ENCODE measurements around the gene ASPN.

ASPN gene

DNA sequence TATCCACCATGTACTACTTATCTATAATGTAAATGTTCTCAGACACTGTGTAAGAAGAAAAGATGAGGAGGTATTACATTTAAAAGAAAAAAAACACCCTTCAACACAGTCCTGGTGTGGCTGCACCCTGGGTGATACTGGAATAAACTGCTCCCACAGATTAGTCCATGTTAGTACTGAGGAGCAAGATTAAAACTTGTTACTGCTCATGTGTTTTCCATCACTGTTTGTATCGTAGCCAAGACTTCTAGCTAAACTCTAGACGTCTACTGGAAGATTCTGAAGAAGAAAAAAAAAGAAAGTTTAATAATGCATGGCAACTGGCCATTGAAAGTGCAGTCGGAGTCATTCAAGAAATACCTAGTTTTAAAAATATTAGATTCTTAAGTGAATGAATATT is at the start of gene ASPN:
TSS of gene ASPN (minus strand) at position 178 of the 400 bp plus-strand sequence.
- DNase-seq (ENCODE audit: low spot score), result no peak

DNA sequence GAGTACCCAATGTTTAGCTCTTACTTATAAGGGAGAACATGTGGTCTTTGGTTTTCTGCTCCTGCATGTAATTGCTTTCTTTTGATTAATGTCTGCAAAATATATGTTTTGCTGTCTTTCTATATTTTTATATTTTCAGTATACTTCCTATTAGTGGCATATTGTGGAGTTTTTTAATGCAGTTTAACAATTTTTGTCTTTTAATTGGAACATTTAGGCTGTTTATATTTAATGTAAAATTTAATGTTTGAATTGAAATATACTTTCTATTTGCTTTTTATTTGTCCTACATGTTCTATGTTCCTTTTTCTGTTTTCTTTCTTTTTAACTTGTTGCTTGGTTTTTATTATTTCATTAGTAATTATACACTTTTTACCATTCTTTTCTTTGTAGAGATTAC is 48.6 kb upstream of the ASPN start:
- DNase-seq (ENCODE audit: low spot score), result no peak

DNA sequence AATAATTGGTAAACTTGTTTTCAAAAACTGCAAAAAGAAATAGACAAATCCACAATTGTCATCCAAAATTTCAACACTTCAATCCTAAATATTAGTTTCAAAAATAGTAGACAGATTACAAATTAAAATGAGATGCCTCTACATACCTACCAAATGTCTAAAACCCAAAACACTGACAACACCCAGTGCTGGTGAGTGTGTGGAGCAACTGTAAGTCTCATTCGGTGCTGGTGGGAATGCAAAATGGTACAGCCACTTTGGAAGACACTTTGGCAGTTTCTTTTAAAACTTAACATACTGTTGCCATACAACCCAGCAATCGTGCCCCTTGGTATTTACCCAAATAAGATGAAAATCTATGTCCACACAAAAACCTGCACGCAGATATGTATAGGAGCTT is 46.8 kb upstream of the ASPN start:
- no peak for DNase-seq (ENCODE audit: low spot score)

DNA sequence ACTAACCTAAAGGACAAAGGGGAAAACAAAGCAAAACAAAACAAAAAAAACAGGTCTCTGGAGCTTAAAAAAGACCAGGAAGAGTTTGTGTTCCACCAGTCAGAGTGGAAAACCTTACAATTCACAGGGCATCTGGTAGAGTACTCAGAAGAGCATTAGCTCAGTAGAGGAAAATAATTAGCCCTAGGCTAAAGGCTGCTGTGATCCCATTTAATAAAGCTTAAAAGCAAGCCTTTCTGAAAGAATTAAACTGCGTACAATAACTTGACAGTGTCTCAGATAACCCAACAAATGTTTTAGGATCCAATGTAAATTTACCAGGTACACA is 46.2 kb upstream of the ASPN start:
- no peak for DNase-seq (ENCODE audit: low spot score)

DNA sequence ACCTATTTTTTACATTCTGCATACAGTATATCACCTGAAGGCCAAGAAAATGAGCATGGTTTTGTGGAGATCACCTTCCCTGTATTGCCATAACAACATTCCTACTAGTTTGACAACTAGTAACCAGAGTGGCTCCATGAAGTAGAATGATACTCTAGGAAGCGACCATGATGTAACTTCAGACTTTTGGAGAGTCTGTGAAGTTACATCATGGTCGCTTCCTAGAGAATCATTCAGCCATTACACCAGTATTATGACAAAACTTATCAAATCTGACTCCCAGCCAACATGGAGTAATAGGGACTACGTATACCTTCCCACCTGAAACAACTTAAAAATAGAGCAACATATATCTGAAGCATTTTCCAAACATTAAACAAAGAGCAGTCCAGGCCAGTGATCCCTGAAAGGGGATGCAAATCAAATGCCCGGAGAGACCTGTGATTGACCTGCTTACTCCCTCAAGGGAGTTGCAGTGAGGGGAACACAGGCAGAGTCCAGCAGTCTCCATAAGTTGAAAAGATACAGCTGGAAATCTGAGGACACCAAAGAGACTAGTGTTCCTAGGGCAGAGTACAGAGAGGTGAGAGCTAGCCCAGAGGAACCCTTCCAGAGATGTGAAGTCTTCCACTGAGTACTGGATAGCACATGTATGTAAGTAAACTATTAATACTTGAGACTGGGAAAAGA is 45.7 kb upstream of the ASPN start:
- no peak for DNase-seq (ENCODE audit: low spot score)

DNA sequence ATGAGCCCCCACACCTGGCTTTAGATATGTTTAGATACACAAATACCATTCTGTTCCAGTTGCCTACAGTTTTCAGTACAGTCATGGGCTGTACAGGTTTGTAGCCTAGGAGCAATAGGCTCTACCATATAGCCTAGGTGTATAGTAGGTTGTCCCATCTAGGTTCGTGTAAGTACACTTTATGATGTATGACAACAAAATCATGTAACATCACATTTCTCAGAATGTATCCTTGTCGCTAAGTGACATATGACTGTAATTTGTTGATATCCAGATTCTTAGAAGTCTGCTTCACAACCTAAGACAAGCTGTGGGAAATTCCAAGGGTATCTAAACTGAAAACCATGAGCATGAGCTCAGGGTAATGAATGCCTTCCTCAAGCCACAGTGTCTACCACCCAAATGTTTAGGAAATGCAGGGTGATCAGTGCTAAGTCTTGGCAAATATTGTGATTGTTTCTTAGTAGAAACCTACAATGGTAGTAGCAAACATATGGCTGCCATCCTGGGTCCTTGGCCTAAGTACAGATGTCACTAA is 45.1 kb upstream of the ASPN start:
- no peak for DNase-seq (ENCODE audit: low spot score)

DNA sequence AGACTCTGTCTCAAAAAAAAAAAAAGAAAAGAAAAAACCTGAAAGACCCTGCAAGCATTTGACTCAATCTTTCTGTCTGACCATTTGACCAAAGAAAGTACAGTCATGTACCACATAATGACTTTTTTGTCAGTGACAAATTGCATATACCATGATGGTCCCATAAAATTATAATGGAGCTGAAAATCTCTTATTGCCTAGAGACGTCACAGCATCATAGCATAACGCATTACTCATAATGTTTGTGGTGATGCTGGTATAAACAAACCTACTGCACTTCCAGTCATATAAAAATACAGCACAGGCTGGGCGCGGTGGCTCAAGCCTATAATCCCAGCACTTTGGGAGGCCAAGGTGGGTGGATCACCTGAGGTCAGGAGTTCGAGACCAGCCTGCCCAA is 43.0 kb upstream of the ASPN start:
- DNase-seq (ENCODE audit: low spot score), result no peak

DNA sequence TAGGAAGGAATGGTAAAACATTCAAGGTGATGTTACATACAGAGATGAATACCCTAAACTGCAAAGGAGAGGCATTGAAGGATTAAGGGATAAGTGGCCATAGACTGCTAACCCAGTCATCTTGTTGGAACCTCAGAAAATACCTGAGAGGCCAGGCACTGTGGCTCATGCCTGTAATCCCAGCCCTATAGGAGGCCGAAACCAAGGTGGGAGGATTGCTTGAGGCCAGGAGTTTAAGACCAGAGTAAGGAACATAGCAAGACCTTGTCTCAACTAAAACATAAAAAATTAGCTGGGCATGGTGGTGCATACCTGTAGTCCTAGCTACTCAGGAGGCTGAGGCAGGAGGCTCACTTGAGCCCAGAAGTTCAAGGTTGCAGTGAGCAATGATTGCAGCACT is 42.6 kb upstream of the ASPN start:
- DNase-seq (ENCODE audit: low spot score), result no peak

DNA sequence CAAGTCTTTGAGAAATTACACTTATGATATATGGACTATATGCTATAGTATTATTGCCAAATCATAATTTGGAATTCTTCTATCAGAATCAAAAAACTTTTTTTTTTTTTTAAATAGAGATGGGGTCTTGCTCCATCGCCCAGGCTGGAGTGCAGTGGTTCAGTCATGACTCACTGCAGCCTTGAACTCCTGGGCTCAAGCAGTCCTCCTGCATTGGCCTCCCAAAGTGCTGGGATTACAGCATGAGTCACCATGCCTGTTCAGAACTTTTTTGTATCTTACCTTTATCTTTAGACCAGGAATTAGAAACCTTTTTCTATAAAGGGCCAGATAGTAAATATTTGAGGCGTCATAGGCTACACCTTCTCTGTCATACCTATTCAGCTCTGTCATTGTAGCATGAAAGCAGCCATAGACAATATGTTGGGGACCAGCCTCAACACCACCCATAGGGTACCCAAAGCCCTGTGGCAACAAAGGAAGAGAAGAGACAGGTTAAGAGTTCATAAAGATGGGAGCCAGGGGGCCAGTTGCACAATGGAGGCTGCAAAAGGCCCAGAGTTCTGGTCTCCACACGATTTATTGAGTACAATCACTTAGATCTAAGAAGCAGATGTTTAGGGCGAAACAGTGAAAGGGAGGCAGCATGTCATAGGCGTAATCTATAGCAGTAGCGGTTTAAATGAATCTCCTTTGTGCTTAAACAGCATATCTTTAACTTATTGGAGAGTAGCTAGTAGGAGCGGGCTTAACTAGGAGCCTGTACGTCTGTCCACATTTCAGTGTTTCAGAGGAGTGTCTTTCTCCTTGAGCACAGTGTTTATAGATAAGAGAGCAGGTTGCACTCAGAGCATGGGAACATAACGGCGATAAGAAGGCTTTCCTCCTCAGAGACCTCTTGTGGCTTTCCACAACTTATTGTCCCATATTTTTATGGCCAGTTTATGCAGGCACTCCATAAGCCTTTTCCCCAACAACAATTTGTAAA is 41.0 kb upstream of the ASPN start:
- DNase-seq (ENCODE audit: low spot score), result no peak

DNA sequence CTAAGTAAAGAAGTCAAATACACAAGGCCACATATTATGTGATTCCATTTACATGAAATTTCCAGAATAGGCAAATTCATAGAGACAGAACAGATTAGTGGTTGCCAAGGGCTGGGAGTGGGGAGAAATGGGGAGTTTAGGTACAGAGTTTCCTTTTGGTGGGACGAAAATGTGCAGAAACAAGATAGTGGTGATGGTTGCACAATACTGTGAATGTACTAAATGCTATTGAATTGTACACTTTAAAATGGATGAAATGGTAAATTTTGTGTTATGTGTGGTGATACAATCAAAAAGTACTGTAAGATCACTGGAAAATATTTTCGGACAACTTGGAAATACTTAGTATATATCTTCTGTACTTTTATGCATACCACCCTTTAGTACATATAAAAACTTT is 38.5 kb upstream of the ASPN start:
- DNase-seq (ENCODE audit: low spot score), result no peak

DNA sequence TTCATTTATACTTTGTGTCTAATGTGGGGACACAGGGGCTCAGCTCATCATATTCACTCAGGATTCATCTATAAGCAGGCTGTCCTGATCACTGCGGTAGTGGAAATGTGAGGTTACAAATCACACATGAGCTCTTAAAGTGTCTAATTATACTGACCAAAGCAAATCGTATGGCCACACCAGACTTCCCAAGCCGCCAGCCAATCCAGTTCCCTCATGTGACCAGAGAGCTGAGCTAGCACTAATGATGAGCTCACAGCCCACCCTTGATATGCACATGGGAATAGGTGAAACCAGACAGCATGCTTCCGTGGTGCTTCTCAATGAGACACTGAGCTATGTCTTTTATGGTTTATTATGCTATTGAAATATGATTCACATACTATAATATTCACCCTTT is 35.9 kb upstream of the ASPN start:
- DNase-seq (ENCODE audit: low spot score), result no peak

DNA sequence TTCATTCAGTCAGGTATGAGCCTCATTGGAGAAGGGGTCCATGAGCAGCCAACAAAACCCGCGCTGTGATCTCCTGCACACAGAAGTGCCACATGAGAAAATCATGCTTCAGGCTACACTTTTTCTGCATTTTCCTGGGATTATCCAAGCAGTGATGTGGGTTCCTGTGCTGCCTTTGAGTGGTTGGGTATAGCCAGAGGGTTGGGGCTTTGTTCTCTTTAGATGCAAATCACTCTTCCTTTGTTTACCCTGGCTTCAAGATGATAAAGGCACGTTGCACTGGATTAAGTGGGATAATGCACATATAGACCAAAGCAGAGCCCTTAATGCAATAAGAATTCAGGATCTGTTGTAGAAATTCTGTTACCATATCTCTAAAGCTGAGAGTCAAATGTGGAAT is 34.7 kb upstream of the ASPN start:
- DNase-seq (ENCODE audit: low spot score), result no peak

DNA sequence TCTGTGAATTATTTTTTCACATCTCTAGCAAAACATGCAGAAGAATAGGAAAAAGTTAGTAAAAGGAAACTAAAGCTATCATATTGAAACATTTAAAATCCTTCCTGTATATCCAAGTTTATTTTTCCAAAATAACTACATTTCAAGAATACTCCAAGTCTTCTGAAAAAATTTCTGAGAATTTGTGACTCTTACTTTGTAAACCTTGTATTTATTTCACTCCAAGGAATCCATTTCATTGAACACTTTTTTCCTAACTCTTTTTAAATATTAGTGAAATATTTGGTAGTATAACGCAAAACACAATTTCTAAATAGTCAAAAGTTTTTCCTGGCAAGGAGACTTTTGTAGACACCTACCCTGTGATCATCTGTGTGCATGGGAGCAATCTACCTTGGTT is 34.2 kb upstream of the ASPN start:
- no peak for DNase-seq (ENCODE audit: low spot score)

DNA sequence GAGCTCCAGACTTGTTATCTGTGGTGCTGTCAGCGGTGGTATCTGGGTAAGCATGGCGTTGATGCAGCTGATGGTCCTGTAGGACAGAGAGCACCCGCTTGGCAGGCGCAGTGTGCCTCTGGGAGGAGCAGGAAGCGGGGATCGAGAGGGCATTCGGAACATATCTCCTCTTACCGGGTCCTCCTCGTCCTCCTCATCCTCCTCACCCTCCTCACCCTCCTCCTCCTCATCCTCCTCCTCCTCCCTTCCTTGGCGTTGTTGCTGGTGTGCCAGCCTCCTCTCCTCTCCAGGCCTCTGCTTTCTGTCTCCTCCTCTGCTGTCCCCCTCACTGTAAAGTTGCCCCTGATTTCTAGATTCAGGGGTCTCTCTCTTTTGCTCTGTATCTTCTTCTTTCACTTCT is 32.3 kb upstream of the ASPN start:
- DNase-seq (ENCODE audit: low spot score), result no peak

DNA sequence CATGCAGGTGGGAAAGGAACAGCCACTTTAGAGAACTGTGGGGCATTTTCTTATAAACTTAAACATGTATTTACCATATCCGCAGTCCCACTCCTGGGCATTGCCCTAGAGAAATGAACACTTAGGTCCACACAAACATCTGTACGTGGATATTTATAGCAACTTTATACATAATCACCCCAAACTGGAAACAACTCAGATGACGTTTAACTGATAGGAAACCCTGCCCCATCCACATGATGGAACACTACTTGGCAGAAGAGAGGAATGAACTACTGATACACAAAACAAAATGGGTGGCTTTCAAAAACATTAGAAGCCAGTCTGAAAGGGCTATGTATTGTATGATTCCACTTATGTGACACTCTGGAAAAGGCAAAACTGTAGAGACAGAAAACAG is 31.0 kb upstream of the ASPN start:
- DNase-seq (ENCODE audit: low spot score), result no peak

DNA sequence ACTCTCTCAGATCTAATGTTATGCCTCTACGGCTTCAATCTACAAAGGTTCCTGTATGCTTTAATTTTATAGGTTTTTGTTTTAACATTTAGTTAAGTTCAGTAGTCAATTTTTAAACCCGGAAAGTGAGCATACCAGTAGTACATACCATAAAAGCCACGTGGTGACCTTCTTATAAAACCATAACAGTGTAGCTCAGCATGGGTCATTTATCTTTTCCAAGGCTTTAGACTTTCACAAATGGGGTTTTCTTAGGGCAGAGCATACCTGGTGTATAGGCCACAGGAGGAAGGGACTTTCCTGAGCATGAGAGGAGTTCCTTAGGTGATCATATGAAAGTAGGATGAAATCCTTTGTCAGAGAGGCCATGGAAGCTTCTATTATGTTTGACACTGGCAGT is 30.3 kb upstream of the ASPN start:
- no peak for DNase-seq (ENCODE audit: low spot score)

DNA sequence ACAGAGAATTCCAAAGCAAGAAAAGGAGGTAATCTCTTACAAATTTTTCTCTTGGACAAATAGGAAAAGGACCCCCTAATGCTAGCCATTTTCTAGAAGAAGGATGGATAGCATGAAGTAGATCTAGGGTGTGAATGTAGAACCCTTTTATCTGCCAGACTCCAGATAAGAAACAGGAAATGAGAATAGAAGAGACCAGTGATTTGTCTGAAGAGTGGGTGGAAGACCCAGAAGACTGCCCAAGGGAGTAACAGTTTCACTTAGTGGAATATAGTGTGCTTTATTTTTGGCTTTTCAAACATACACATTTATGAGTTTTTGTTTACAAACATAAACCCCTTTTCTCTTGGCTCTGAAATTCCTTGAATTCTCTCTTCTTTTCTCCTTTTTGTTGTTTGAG is 28.4 kb upstream of the ASPN start:
- DNase-seq (ENCODE audit: low spot score), result no peak

DNA sequence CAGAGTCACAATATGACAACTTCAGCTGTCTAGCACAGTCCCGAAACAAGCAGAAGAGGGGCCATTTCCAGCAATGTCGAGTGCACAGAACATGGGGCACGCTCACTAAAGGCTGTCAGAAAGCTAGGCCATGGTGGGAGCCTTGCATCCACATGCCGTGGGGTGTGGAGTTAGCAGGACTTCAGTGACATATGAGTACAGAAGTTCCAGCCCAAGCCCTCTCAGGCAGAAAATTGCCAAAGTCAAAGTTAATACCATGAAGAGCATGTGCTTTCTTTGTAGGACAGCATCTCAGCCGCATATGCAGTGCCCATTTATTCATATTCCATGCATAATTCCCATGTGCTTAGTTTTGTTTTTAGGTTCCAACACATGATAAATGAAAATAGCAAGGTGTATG is 26.7 kb upstream of the ASPN start:
- no peak for DNase-seq (ENCODE audit: low spot score)

DNA sequence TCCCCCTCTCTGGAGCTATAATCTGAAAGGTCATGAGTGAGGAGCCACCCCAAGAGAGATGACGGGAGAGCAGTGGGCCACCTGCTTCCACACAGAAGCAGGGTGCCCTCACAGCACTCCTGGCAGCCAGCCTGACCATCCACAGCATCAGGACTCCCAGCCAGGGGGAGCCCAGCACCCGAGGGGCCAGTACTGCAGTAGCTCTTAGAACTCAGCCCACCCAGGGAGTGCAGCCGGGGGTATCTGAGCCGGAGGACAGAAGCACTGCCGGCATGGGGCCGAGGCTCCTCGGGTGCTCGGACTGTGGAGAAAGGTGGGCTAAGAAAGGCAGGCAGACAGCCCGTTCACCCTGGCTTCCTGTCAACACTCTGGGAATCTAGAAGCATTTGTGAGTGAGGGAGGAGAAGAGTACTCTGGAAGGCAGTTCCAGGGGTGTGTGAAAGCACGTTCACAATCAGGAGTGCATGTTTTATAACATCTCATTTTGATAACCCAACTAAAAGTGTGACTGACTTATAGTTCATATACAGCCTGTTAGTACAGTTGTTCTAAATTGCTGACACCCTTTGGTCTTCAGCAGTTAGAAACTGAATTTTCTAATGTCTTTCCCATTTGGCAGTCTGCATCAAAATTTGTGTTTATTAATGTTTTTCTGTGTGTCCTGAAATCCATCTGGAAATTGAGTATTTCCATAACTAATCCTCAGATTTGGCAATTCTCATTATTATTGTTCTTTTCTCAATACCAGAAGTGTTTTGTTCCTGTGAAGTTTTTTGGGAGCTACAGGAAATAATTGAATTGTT is 25.9 kb upstream of the ASPN start:
- DNase-seq (ENCODE audit: low spot score), result no peak

DNA sequence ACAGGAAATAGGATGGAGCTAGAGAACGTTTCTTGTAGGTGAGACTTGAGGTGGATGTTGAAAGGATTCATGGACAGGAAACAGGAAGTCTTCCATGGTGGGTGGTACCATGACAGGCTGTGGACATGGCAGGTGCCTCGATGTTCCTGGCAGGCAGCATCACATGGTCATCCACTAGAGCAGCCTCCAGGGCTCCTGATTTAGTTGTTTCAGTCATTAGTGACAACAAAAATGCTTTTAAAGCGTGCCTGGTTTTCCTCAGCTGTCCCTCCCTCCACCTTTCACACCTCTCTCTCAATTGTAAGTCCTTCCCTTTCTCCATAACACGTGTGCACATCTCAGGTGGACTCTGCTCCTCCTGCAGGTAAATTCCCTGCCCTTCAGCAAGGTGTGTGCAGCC is 25.2 kb upstream of the ASPN start:
- no peak for DNase-seq (ENCODE audit: low spot score)

DNA sequence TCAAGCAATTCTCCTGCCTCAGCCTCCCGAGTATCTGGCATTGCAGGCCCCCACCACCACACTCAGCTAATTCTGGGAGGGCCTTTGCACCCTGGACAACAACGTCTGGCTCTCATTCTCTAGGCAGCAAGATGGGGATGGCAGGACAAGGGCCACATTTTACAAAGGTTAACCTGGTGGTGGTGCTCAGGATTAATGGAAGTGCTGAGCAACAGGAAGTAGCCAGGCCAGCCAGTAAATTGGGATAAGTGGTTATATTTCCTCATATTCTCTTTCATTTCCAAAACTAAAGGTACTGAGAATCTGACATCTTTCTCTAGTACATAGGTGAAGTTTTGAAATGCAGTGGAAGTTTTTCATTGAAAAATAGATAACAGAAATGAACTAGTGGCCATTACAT is 24.7 kb upstream of the ASPN start:
- DNase-seq (ENCODE audit: low spot score), result no peak

DNA sequence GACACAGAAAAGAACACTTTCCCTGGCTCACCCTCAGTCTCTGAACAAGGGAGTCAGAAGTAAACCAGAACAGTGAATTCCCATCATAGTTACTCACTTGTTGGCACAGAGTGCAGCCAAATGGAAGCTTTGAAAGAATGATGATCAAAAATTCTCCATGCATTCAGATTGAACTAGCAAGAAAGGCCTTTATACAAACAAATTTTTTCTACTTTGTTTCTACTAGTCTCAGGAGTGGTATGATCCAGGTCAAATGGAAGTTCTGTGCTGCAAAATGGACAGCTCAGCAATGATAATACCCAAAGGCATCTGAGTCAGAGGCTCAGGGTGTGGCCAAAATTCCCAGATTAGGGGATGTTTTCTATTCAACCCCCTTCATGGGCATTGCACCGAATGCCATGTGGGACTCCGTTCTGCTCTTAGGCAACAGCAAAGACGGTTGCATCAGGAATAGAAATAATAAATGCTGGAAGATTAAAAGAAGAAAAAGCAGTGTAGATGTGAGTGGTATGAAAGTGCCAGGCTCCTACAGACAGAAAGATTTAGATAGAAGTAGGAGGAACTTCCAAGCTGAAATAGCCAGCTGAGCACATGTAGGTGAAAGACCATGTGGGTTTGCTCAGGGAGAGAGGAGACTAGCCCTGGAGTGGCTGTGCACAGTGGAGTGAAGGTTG is 24.0 kb upstream of the ASPN start:
- no peak for DNase-seq (ENCODE audit: low spot score)

Measured in ecto neural progenitor cell (in vitro differentiated cells).